ENCODE results near the gene COQ8B. TPM values are rescaled to one million over a fixed set of nuclear protein-coding genes. Genes with fewer than 3 reads are reported as not detected.

COQ8B gene
- total RNA-seq, 1 donor from 2014 or later = 20.9 TPM

- no peak for TF ChIP-seq CTCF (conservative IDR thresholded peaks at IDR 0.05; ENCODE audit: low read depth, low read length)
- peak within 1 kb of the TSS; percentile 74 for H3K4me3 ChIP-seq (ENCODE audit: low read depth, low read length)
- DNase-seq (ENCODE audit: low read depth) = peak; percentile 98
These were observed 33.6 kb upstream of the COQ8B start, which contains the start of gene ACTMAP for GRCh38 chr19:40750058-40750873. TSS of gene ACTMAP (minus strand) at chr19:40750477. CDS start at chr19:40749803, 674 bp downstream.

GRCh38 chr19:40747536-40747935 is 30.9 kb upstream of the COQ8B start:
- DNase-seq (ENCODE audit: low read depth) = no peak
- TF ChIP-seq CTCF (conservative IDR thresholded peaks at IDR 0.05; ENCODE audit: low read depth, low read length) = no peak
- no peak overlapping the region for H3K4me3 ChIP-seq (ENCODE audit: low read depth, low read length)

GRCh38 chr19:40745402-40745780 is 28.7 kb upstream of the COQ8B start:
- no peak overlapping the region for H3K4me3 ChIP-seq (ENCODE audit: low read depth, low read length)
- TF ChIP-seq CTCF (conservative IDR thresholded peaks at IDR 0.05; ENCODE audit: low read depth, low read length) = no peak
- peak; percentile 31 for DNase-seq (ENCODE audit: low read depth)

GRCh38 chr19:40744554-40745401 is 28.1 kb upstream of the COQ8B start:
- TF ChIP-seq CTCF (conservative IDR thresholded peaks at IDR 0.05; ENCODE audit: low read depth, low read length) = no peak
- H3K4me3 ChIP-seq (ENCODE audit: low read depth, low read length) = no peak overlapping the region
- no peak for DNase-seq (ENCODE audit: low read depth)

GRCh38 chr19:40743926-40744325 is 27.2 kb upstream of the COQ8B start:
- no peak overlapping the region for H3K4me3 ChIP-seq (ENCODE audit: low read depth, low read length)
- DNase-seq (ENCODE audit: low read depth) = no peak
- TF ChIP-seq CTCF (conservative IDR thresholded peaks at IDR 0.05; ENCODE audit: low read depth, low read length) = no peak

- DNase-seq (ENCODE audit: low read depth) = no peak
- H3K4me3 ChIP-seq (ENCODE audit: low read depth, low read length) = no peak overlapping the region
- no peak for TF ChIP-seq CTCF (conservative IDR thresholded peaks at IDR 0.05; ENCODE audit: low read depth, low read length)
These were observed 26.2 kb upstream of the COQ8B start for GRCh38 chr19:40742886-40743285.
